ENCODE results near the gene RBM48. TPM values are rescaled to one million over a fixed set of nuclear protein-coding genes. Genes with fewer than 3 reads are reported as not detected.

The RBM48 gene
- total and polyA plus RNA-seq, 2 donors (not counting 3 experiments of a cell fraction or from before 2014, with no cell fraction given) = 9.8 to 12.0 TPM

DNA sequence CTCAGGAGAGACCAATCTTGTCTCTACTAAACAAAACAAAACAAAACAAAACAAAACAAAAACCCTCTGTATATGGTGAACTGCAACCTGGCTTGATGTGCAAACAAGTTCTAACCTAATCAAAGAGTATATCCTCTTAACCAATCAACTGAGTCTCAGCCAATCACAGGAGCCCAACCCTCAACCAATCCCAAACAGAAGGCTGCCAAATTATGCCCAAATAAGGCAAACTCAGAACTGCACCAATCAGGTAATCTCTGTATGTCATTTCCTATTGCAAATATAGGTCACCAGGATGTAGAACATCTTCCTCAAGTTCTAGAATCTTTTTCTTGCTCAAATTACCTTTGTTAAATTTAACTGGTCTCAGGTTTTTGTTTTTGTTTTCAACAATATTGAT is 56.4 kb downstream of the RBM48 start:
- DNase-seq (ENCODE audit: low read depth, low spot score) (peak; percentile 3), FAIRE-seq (no peak)
- H3K4me1 ChIP-seq (ENCODE audit: control insufficient read depth, extremely low read depth, insufficient read depth, low read length) = peaks cover 12% of the 10 kb centered on the region

DNA sequence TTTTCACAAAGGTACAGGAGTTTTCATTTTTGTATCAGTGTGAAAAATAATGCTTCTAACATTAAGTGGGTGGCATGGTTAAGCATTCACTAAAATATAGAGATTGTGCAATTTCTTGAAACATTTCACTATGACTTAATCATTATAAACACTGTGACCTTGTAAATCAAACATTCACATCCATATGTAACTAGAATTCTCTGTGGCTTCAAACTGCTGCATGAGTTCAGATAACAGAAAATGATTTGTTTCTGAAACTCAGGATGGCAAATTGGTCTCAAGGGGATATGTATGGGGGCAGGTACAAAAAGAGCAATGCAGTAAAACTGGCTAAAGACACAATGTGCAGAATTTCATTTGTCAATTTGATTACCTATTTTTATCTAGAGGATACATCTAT is 57.8 kb downstream of the RBM48 start:
- ChIA-PET POLR2A (no interaction called here), CTCF (no interaction called here)
- Histone ChIP-seq H3K4me3 (replicated peaks in 1 of 3; ENCODE audit: insufficient read depth in 1 of 3, low read depth in 1 of 3, low read length in 3 of 3) (no peak overlapping the region), H3K4me1 (ENCODE audit: control insufficient read depth, extremely low read depth, insufficient read depth, low read length) (peaks cover 12% of the 10 kb centered on the region), H3K9me1 (replicated peaks; ENCODE audit: control insufficient read depth, extremely low read depth, insufficient read depth, low read length) (no peaks in the 10 kb centered on the region), H3K9ac (replicated peaks; ENCODE audit: extremely low read depth, insufficient read depth, low read length) (no peak overlapping the region), H3K36me3 (ENCODE audit: control insufficient read depth in 2 of 2, extremely low read depth in 1 of 2, insufficient read depth in 2 of 2, low read length in 2 of 2) (peaks cover 0 to 2% of the 10 kb centered on the region in 2 experiments), H3K27me3 (ENCODE audit: control insufficient read depth in 2 of 2, insufficient read depth in 2 of 2, low read length in 2 of 2) (no peaks in the 10 kb centered on the region), H2AFZ (ENCODE audit: low read depth, low read length) (no peak overlapping the region), H3K9me3 (replicated peaks; ENCODE audit: control insufficient read depth, insufficient read depth, low read length) (no peaks in the 10 kb centered on the region), H3K79me2 (ENCODE audit: control insufficient read depth, insufficient read depth, low read length) (peaks cover 83% of the 10 kb centered on the region), H4K20me1 (replicated peaks; ENCODE audit: control insufficient read depth, extremely low read depth, insufficient read depth, low read length) (peaks cover 18% of the 10 kb centered on the region), H3K27ac (ENCODE audit: insufficient read depth, low read depth, low read length) (no peak overlapping the region), H3K4me2 (ENCODE audit: insufficient read depth, low read length) (no peak overlapping the region)
- dilution Hi-C loops (cut with MboI; ENCODE audit: extremely low pct_ligation_motif_present, low sequenced_read_pairs) = no loop called here
- TF ChIP-seq POLR2AphosphoS5 (IDR thresholded peaks at IDR 0.05; ENCODE audit: insufficient read depth, low read depth, low read length) = no peak
- no peak for TF ChIP-seq FOS (IDR thresholded peaks at IDR 0.05; ENCODE audit: borderline replicate concordance, insufficient read depth, low read length)
- DNase-seq (ENCODE audit: low read depth, low spot score) (no peak), FAIRE-seq (no peak)
- BruUV-seq (replicated peaks) = no TSS peak
- intact Hi-C loops (cut with micrococcal nuclease) = no loop called here

More for the DNA sequence above, 56.4 kb downstream of the RBM48 start:
- ChIA-PET CTCF (no interaction called here), POLR2A (no interaction called here)
- H3K4me2 ChIP-seq (ENCODE audit: insufficient read depth, low read length) = no peak overlapping the region
- H2AFZ ChIP-seq (ENCODE audit: low read depth, low read length) = no peak overlapping the region
- no peak overlapping the region for H3K9ac ChIP-seq (replicated peaks; ENCODE audit: extremely low read depth, insufficient read depth, low read length)
- H3K9me1 ChIP-seq (replicated peaks; ENCODE audit: control insufficient read depth, extremely low read depth, insufficient read depth, low read length) = no peaks in the 10 kb centered on the region
- H4K20me1 ChIP-seq (replicated peaks; ENCODE audit: control insufficient read depth, extremely low read depth, insufficient read depth, low read length) = peaks cover 18% of the 10 kb centered on the region
- BruUV-seq (replicated peaks) = no TSS peak
- intact Hi-C loops (cut with micrococcal nuclease) (no loop called here), dilution Hi-C loops (cut with MboI; ENCODE audit: extremely low pct_ligation_motif_present, low sequenced_read_pairs) (no loop called here)
- peaks cover 2 to 4% of the 10 kb centered on the region in 2 experiments for H3K36me3 ChIP-seq (ENCODE audit: control insufficient read depth in 2 of 2, extremely low read depth in 1 of 2, insufficient read depth in 2 of 2, low read length in 2 of 2)
- H3K4me3 ChIP-seq (replicated peaks in 1 of 3; ENCODE audit: insufficient read depth in 1 of 3, low read depth in 1 of 3, low read length in 3 of 3) = no peak overlapping the region
- no peak for TF ChIP-seq GATA2 (IDR thresholded peaks at IDR 0.05; ENCODE audit: insufficient read depth, insufficient read length, low read depth, low read length)
- H3K27me3 ChIP-seq (ENCODE audit: control insufficient read depth in 2 of 2, insufficient read depth in 2 of 2, low read length in 2 of 2) = no peaks in the 10 kb centered on the region
- no peaks in the 10 kb centered on the region for H3K9me3 ChIP-seq (replicated peaks; ENCODE audit: control insufficient read depth, insufficient read depth, low read length)
- H3K79me2 ChIP-seq (ENCODE audit: control insufficient read depth, insufficient read depth, low read length) = peaks cover 95% of the 10 kb centered on the region
- peak overlapping the region; percentile 25 for H3K27ac ChIP-seq (ENCODE audit: insufficient read depth, low read depth, low read length)
